HG03060 (cell line): ENCODE data around the gene RFC3.
"Not testable (repeated sequence)": the region's sequence is repeated elsewhere in the genome, so short reads cannot be mapped to it uniquely, and the experiment has no call there.

Experiments
- ATAC-seq: cut with Tn5 transposase; IDR thresholded peaks from one replicate; pipeline ENCODE4 v1.9.1; 2021; ENCODE audit warnings: low read depth, moderate number of reproducible peaks; ENCODE audit not compliant: unreplicated experiment

RFC3 gene

GRCh38 chr13:33806470-33807248 is 11.3 kb upstream of the RFC3 start:
- no peak for ATAC-seq

- ATAC-seq, result not testable (repeated sequence)
Measured at GRCh38 chr13:33812829-33813228, 5.1 kb upstream of the RFC3 start.

- ATAC-seq, result no peak
Measured at GRCh38 chr13:33815011-33815550, 2.9 kb upstream of the RFC3 start.

GRCh38 chr13:33816912-33817311 is 1.0 kb upstream of the RFC3 start:
- no peak for ATAC-seq

- ATAC-seq, result no peak
Measured at GRCh38 chr13:33817513-33817900, 442 bp upstream of the RFC3 start.

GRCh38 chr13:33825083-33825482 is 7.1 kb downstream of the RFC3 start:
- ATAC-seq, result no peak

GRCh38 chr13:33827139-33827538 is 9.2 kb downstream of the RFC3 start:
- ATAC-seq, result no peak

- ATAC-seq, result no peak
Measured at GRCh38 chr13:33828431-33829129, 10.6 kb downstream of the RFC3 start.

- ATAC-seq, result no peak
Measured at GRCh38 chr13:33832872-33833271, 14.9 kb downstream of the RFC3 start.

GRCh38 chr13:33838647-33839046 is 20.7 kb downstream of the RFC3 start:
- ATAC-seq, result no peak

- ATAC-seq, result no peak
Measured at GRCh38 chr13:33840402-33840801, 22.5 kb downstream of the RFC3 start.

GRCh38 chr13:33842207-33842606 is 24.3 kb downstream of the RFC3 start:
- no peak for ATAC-seq

GRCh38 chr13:33842986-33843385 is 25.0 kb downstream of the RFC3 start:
- no peak for ATAC-seq

GRCh38 chr13:33845572-33846302 is 27.8 kb downstream of the RFC3 start:
- ATAC-seq, result no peak

- ATAC-seq, result no peak
Measured at GRCh38 chr13:33846303-33847062, 28.5 kb downstream of the RFC3 start.

GRCh38 chr13:33849211-33849610 is 31.3 kb downstream of the RFC3 start:
- ATAC-seq, result no peak

GRCh38 chr13:33855371-33855895 is 37.5 kb downstream of the RFC3 start:
- no peak for ATAC-seq

GRCh38 chr13:33859691-33860303 is 41.8 kb downstream of the RFC3 start:
- no peak for ATAC-seq

- no peak for ATAC-seq
Measured at GRCh38 chr13:33860526-33860925, 42.6 kb downstream of the RFC3 start.

GRCh38 chr13:33862016-33862415 is 44.1 kb downstream of the RFC3 start:
- no peak for ATAC-seq
